Thyroid gland (tissue), 4 donors: ENCODE results near the gene PLEKHA6.

ENCODE experiments used
- CTCF ChIP-seq, 6 experiments: fragments of 200-600 bp in 3 of 6; fragments of 450-650 bp in 3 of 6; sonication (generic) in 3 of 6; IDR thresholded peaks; one replicate each; pipeline ENCODE4 v1.5.1; 2016 to 2019; ENCODE audit warnings: antibody characterized with exemption in 6 of 6, mild to moderate bottlenecking in 2 of 6, inconsistent platforms in 1 of 6, moderate library complexity in 1 of 6
- POLR2A ChIP-seq, 2 donors: fragments of 450-650 bp; IDR thresholded peaks; one replicate each; pipeline ENCODE4 v1.6.1; 2017; ENCODE audit warnings: antibody characterized with exemption in 2 of 2, mild to moderate bottlenecking in 2 of 2, moderate library complexity in 1 of 2

GRCh38 chr1:204201348-204202040 lies 158.2 kb downstream of the PLEKHA6 start:
- TF ChIP-seq POLR2A (IDR thresholded peaks at IDR 0.05) = no peak
- no peak for TF ChIP-seq CTCF (IDR thresholded peaks at IDR 0.05)
